Measurements from ENCODE around the gene KLK14. TPM values are rescaled to one million over a fixed set of nuclear protein-coding genes. Genes with fewer than 3 reads are reported as not detected.

Gene KLK14
- total RNA-seq, 2 donors from 2014 or later: not detected

GRCh38 chr19:51083181-51083580, 494 bp upstream of the KLK14 start:
- Histone ChIP-seq H3K27me3 (no peaks in the 10 kb centered on the region), H3K9me3 (no peaks in the 10 kb centered on the region), H3K27ac (no peak overlapping the region), H3K36me3 (replicated peaks in 1 of 2; ENCODE audit: insufficient read depth in 1 of 2, low read depth in 2 of 2) (no peaks in the 10 kb centered on the region), H3K4me1 (peaks cover 29% of the 10 kb centered on the region), H3K4me3 (no peak overlapping the region)
- 58 to 75% methylated on average over 4 of the region's 4 CpGs for WGBS, 2 donors
- no peak for DNase-seq
- no peak for TF ChIP-seq POLR2A (IDR thresholded peaks at IDR 0.05)
- no peak for TF ChIP-seq CTCF (IDR thresholded peaks at IDR 0.05)
- intact Hi-C loops (cut with DNase I): no loop called here
- ATAC-seq: no peak

- Histone ChIP-seq H3K4me3 (no peak overlapping the region), H3K27ac (no peak overlapping the region), H3K27me3 (no peaks in the 10 kb centered on the region), H3K36me3 (replicated peaks in 1 of 2; ENCODE audit: insufficient read depth in 1 of 2, low read depth in 2 of 2) (no peaks in the 10 kb centered on the region), H3K4me1 (peaks cover 21% of the 10 kb centered on the region), H3K9me3 (no peaks in the 10 kb centered on the region)
- intact Hi-C loops (cut with DNase I): no loop called here
- ATAC-seq (no peak), DNase-seq (no peak)
- TF ChIP-seq POLR2A (IDR thresholded peaks at IDR 0.05): no peak
- TF ChIP-seq CTCF (IDR thresholded peaks at IDR 0.05): no peak
- 84 to 90% methylated on average over 5 to 14 of the region's 14 CpGs for WGBS, 2 donors
Observed at GRCh38 chr19:51081476-51081875, 1.2 kb downstream of the KLK14 start.

- H3K9me3 ChIP-seq: no peaks in the 10 kb centered on the region
- H3K36me3 ChIP-seq (replicated peaks in 1 of 2; ENCODE audit: insufficient read depth in 1 of 2, low read depth in 2 of 2): no peaks in the 10 kb centered on the region
- H3K27ac ChIP-seq: no peak overlapping the region
- TF ChIP-seq POLR2A (IDR thresholded peaks at IDR 0.05): no peak
- TF ChIP-seq CTCF (IDR thresholded peaks at IDR 0.05): no peak
- H3K27me3 ChIP-seq: no peaks in the 10 kb centered on the region
- WGBS, 2 donors: 54 to 56% methylated on average over 13 to 20 of the region's 27 CpGs
- peak; percentile 62 to 90 (median 83) for DNase-seq
- intact Hi-C loops (cut with DNase I): no loop called here
- ATAC-seq: peak; percentile 53
- H3K4me3 ChIP-seq: no peak overlapping the region
- H3K4me1 ChIP-seq: peaks cover 6% of the 10 kb centered on the region
Observed at GRCh38 chr19:51079481-51080110, 3.1 kb downstream of the KLK14 start.

- peaks cover 6% of the 10 kb centered on the region for H3K4me1 ChIP-seq
Observed at GRCh38 chr19:51078731-51079130, 4.0 kb downstream of the KLK14 start.

More at GRCh38 chr19:51078731-51079130, 4.0 kb downstream of the KLK14 start:
- Histone ChIP-seq H3K4me3 (no peak overlapping the region), H3K9me3 (no peaks in the 10 kb centered on the region), H3K27me3 (no peaks in the 10 kb centered on the region), H3K36me3 (replicated peaks in 1 of 2; ENCODE audit: insufficient read depth in 1 of 2, low read depth in 2 of 2) (no peaks in the 10 kb centered on the region), H3K27ac (no peak overlapping the region)
- intact Hi-C loops (cut with DNase I): no loop called here
- TF ChIP-seq POLR2A (IDR thresholded peaks at IDR 0.05): no peak
- no peak for TF ChIP-seq CTCF (IDR thresholded peaks at IDR 0.05)
- WGBS, 2 donors: 92 to 93% methylated on average over 6 of the region's 6 CpGs
- DNase-seq (no peak), ATAC-seq (no peak)
